ENCODE data around the gene B4GALT2. TPM values are rescaled to one million over a fixed set of nuclear protein-coding genes. Genes with fewer than 3 reads are reported as not detected.

The B4GALT2 gene
- total and polyA plus RNA-seq, 9 of the 15 experiments (the other 6 are each of a cell fraction or from before 2014, with no cell fraction given) = 1.3 to 86.8 (median 43.8) TPM

DNA sequence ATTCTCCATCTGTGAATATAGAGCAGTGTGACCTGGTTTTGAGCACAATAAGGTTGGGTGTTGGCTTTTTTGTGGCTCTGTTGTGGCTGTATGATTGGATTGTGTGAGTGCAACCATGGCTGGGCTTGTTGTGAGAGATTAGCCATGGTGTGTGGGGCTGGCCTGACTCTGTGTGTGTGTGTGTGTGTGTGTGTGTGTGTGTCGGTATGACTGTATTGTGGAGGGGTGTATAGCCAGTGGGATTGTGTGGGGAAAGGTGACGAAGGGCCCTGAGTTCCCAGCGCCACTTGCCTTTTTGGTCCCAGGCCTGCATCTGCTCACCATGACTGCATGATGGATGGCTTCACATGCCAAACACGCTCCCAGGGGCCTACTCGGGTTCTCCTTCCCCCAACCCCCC lies 58.1 kb downstream of the B4GALT2 start (continued):
- 0 out of 4 replicates have a peak, but pooled peaks of 1 of the 2 experiments have one; percentile 25 for TF ChIP-seq MAZ (CRISPR knock-in tag; conservative IDR thresholded peaks at IDR 0.05 in 1 of 2, IDR thresholded peaks at IDR 0.05 in 1 of 2)
- TF ChIP-seq EP300 (IDR thresholded peaks at IDR 0.05; ENCODE audit: low read length) = no peak
- TF ChIP-seq FIP1L1 (IDR thresholded peaks at IDR 0.05; ENCODE audit: low read depth, low read length, poor library complexity, severe bottlenecking) = no peak
- no peak for TF ChIP-seq HCFC1 (IDR thresholded peaks at IDR 0.05; ENCODE audit: low read depth, low read length)
- TF ChIP-seq, protein P1, sequence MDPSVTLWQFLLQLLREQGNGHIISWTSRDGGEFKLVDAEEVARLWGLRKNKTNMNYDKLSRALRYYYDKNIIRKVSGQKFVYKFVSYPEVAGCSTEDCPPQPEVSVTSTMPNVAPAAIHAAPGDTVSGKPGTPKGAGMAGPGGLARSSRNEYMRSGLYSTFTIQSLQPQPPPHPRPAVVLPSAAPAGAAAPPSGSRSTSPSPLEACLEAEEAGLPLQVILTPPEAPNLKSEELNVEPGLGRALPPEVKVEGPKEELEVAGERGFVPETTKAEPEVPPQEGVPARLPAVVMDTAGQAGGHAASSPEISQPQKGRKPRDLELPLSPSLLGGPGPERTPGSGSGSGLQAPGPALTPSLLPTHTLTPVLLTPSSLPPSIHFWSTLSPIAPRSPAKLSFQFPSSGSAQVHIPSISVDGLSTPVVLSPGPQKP (CRISPR knock-in tag; IDR thresholded peaks at IDR 0.05) = no peak
- no peak for TF ChIP-seq ZBTB17 (CRISPR knock-in tag; IDR thresholded peaks at IDR 0.05)
- no peak for TF ChIP-seq CHCHD3 (CRISPR knock-in tag; IDR thresholded peaks at IDR 0.05)
- TF ChIP-seq TSC22D4 (tag; IDR thresholded peaks at IDR 0.05) = no peak
- TF ChIP-seq CEBPB (tag; IDR thresholded peaks at IDR 0.05) = no peak
- TF ChIP-seq, protein P2, sequence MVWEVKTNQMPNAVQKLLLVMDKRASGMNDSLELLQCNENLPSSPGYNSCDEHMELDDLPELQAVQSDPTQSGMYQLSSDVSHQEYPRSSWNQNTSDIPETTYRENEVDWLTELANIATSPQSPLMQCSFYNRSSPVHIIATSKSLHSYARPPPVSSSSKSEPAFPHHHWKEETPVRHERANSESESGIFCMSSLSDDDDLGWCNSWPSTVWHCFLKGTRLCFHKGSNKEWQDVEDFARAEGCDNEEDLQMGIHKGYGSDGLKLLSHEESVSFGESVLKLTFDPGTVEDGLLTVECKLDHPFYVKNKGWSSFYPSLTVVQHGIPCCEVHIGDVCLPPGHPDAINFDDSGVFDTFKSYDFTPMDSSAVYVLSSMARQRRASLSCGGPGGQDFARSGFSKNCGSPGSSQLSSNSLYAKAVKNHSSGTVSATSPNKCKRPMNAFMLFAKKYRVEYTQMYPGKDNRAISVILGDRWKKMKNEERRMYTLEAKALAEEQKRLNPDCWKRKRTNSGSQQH (CRISPR knock-in tag; IDR thresholded peaks at IDR 0.05) = peak; percentile 90; the same call in 1 of the 2 replicates
- TF ChIP-seq, protein P3, sequence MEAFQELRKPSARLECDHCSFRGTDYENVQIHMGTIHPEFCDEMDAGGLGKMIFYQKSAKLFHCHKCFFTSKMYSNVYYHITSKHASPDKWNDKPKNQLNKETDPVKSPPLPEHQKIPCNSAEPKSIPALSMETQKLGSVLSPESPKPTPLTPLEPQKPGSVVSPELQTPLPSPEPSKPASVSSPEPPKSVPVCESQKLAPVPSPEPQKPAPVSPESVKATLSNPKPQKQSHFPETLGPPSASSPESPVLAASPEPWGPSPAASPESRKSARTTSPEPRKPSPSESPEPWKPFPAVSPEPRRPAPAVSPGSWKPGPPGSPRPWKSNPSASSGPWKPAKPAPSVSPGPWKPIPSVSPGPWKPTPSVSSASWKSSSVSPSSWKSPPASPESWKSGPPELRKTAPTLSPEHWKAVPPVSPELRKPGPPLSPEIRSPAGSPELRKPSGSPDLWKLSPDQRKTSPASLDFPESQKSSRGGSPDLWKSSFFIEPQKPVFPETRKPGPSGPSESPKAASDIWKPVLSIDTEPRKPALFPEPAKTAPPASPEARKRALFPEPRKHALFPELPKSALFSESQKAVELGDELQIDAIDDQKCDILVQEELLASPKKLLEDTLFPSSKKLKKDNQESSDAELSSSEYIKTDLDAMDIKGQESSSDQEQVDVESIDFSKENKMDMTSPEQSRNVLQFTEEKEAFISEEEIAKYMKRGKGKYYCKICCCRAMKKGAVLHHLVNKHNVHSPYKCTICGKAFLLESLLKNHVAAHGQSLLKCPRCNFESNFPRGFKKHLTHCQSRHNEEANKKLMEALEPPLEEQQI (IDR thresholded peaks at IDR 0.05) = no peak
- TF ChIP-seq ZNF121 (CRISPR knock-in tag; conservative IDR thresholded peaks at IDR 0.05) = no peak
- no peak for TF ChIP-seq ZFP36 (IDR thresholded peaks at IDR 0.05; ENCODE audit: low read depth, low read length, partially characterized antibody)
- no peak for TF ChIP-seq MCM3 (IDR thresholded peaks at IDR 0.05)
- TF ChIP-seq GATAD2A (IDR thresholded peaks at IDR 0.05) = 0 out of 2 replicates have a peak, but pooled peaks have one; percentile 67
- TF ChIP-seq GTF2E2 (tag; IDR thresholded peaks at IDR 0.05) = no peak
- peak; percentile 82 for TF ChIP-seq EHMT2 (IDR thresholded peaks at IDR 0.05)
- no peak for TF ChIP-seq NCOA1 (IDR thresholded peaks at IDR 0.05; ENCODE audit: low read depth)
- TF ChIP-seq ZNF217 (CRISPR knock-in tag; IDR thresholded peaks at IDR 0.05) = no peak
- peak; percentile 53; the same call in 1 of the 2 replicates for TF ChIP-seq CBFA2T2 (conservative IDR thresholded peaks at IDR 0.05)
- TF ChIP-seq HNRNPH1 (optimal IDR thresholded peaks at IDR 0.05; ENCODE audit: low read depth, low read length) = no peak
- no peak for TF ChIP-seq ZBTB8A (IDR thresholded peaks at IDR 0.05; ENCODE audit: partially characterized antibody)
- TF ChIP-seq ZNF785 (CRISPR knock-in tag; IDR thresholded peaks at IDR 0.05) = no peak
- no peak for TF ChIP-seq CBFB (CRISPR knock-in tag; IDR thresholded peaks at IDR 0.05)
- TF ChIP-seq HMGN3 (IDR thresholded peaks at IDR 0.05; ENCODE audit: borderline replicate concordance, extremely low read depth, insufficient read length, low read depth, low read length) = no peak
- no peak for TF ChIP-seq RBM17 (IDR thresholded peaks at IDR 0.05; ENCODE audit: borderline replicate concordance, low read depth, low read length)
- TF ChIP-seq HES1 (IDR thresholded peaks at IDR 0.05; ENCODE audit: low read depth) = no peak

All from K562 (cell line).